HG03342 (cell line): ENCODE measurements around the gene GPSM1.

Experiments
- ATAC-seq: cut with Tn5 transposase; IDR thresholded peaks from one replicate; pipeline ENCODE4 v1.9.1; 2021; ENCODE audit warnings: mild to moderate bottlenecking, moderate library complexity; ENCODE audit not compliant: unreplicated experiment

The GPSM1 gene

GRCh38 chr9:136327304-136327974, at the start of gene GPSM1:
Gene GPSM1, plus strand, starts transcription at chr9:136327539. Its CDS starts 157 bp downstream, at chr9:136327696.
- ATAC-seq = no peak

- ATAC-seq = no peak
These were observed 49.6 kb upstream of the GPSM1 start for GRCh38 chr9:136277746-136278145.

- no peak for ATAC-seq
These were observed 49.1 kb upstream of the GPSM1 start for GRCh38 chr9:136278221-136278620.

- ATAC-seq = no peak
These were observed 48.4 kb upstream of the GPSM1 start for GRCh38 chr9:136278894-136279293.

- no peak for ATAC-seq
These were observed 47.9 kb upstream of the GPSM1 start for GRCh38 chr9:136279471-136279870.

GRCh38 chr9:136280535-136281315, 46.6 kb upstream of the GPSM1 start:
- ATAC-seq = no peak

GRCh38 chr9:136281421-136282271, 45.7 kb upstream of the GPSM1 start:
- no peak for ATAC-seq

- ATAC-seq = no peak
These were observed 45.0 kb upstream of the GPSM1 start for GRCh38 chr9:136282272-136282861.

GRCh38 chr9:136283291-136284235, 43.8 kb upstream of the GPSM1 start:
- no peak for ATAC-seq

GRCh38 chr9:136284311-136284710, 43.0 kb upstream of the GPSM1 start:
- ATAC-seq = no peak

GRCh38 chr9:136284951-136285350, 42.4 kb upstream of the GPSM1 start:
- ATAC-seq = no peak

GRCh38 chr9:136285501-136286358, 41.6 kb upstream of the GPSM1 start:
- ATAC-seq = no peak

- ATAC-seq = no peak
These were observed 40.9 kb upstream of the GPSM1 start for GRCh38 chr9:136286359-136286986.

- ATAC-seq = no peak
These were observed 40.4 kb upstream of the GPSM1 start for GRCh38 chr9:136286987-136287379.

- ATAC-seq = no peak
These were observed 39.2 kb upstream of the GPSM1 start for GRCh38 chr9:136287960-136288753.

GRCh38 chr9:136289651-136290507, 37.5 kb upstream of the GPSM1 start:
- ATAC-seq = no peak

GRCh38 chr9:136290508-136291000, 36.8 kb upstream of the GPSM1 start:
- no peak for ATAC-seq
